ENCODE measurements around the gene PKDREJ.

DNA sequence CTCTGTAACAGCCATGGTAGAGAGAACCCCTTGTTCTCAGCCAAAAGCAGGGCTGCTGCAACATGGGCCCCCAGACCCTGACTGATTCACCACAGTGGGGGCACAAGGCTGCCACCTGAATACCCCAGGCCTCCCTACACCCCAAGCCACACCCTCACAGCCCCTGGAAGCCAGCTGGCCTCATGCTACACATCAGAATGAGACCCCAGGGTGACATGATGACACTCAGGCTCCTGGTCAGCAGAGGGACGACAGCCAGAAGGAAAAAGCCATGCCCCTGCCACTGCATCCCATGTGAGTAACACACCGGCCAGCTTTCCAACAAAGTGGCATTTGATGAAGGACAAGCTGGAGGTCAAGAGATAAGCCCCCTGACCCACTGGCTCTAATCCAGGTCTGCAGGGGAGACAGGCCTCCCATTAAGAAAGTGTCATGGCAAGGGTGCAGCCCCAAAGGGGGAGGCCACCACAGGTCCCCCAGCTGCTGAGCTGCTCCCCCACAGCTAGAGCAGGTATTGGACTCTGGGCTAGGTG, 15.6 kb downstream of the PKDREJ start:
- TF ChIP-seq TAF1 (IDR thresholded peaks at IDR 0.05; ENCODE audit: borderline replicate concordance, insufficient read depth, low read length) (no peak), POLR2AphosphoS5 (IDR thresholded peaks at IDR 0.05; ENCODE audit: low read depth, low read length) (no peak)
- TF ChIP-seq, protein P1, sequence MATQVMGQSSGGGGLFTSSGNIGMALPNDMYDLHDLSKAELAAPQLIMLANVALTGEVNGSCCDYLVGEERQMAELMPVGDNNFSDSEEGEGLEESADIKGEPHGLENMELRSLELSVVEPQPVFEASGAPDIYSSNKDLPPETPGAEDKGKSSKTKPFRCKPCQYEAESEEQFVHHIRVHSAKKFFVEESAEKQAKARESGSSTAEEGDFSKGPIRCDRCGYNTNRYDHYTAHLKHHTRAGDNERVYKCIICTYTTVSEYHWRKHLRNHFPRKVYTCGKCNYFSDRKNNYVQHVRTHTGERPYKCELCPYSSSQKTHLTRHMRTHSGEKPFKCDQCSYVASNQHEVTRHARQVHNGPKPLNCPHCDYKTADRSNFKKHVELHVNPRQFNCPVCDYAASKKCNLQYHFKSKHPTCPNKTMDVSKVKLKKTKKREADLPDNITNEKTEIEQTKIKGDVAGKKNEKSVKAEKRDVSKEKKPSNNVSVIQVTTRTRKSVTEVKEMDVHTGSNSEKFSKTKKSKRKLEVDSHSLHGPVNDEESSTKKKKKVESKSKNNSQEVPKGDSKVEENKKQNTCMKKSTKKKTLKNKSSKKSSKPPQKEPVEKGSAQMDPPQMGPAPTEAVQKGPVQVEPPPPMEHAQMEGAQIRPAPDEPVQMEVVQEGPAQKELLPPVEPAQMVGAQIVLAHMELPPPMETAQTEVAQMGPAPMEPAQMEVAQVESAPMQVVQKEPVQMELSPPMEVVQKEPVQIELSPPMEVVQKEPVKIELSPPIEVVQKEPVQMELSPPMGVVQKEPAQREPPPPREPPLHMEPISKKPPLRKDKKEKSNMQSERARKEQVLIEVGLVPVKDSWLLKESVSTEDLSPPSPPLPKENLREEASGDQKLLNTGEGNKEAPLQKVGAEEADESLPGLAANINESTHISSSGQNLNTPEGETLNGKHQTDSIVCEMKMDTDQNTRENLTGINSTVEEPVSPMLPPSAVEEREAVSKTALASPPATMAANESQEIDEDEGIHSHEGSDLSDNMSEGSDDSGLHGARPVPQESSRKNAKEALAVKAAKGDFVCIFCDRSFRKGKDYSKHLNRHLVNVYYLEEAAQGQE (IDR thresholded peaks at IDR 0.05; ENCODE audit: insufficient read depth in 1 of 2, low read depth in 2 of 2, low read length in 2 of 2) = no peak

Data from PFSK-1 (cell line).